SU-DHL-6 (cell line): ENCODE measurements around the gene DPT.

Source experiments
- H2AFZ ChIP-seq: fragments of 200-600 bp; sonication (generic); 2 replicates; pipeline ENCODE4 v1.6.1; 2014; ENCODE audit warnings: low read depth, mild to moderate bottlenecking, moderate library complexity, mixed read lengths, antibody characterized with exemption, low read length; ENCODE audit not compliant: severe bottlenecking
- H3F3A ChIP-seq: fragments of 200-600 bp; shearing (Covaris generic); 2 replicates; pipeline ENCODE4 v1.6.0; 2016; ENCODE audit warnings: antibody characterized with exemption, mild to moderate bottlenecking; ENCODE audit not compliant: insufficient read depth
- H3K27ac ChIP-seq: fragments of 200-600 bp; sonication (generic); 2 replicates; pipeline ENCODE4 v1.5.1; 2016; ENCODE audit warnings: low read depth, mild to moderate bottlenecking, low read length, moderate library complexity, mixed read lengths
- H3K27me3 ChIP-seq: fragments of 200-600 bp; sonication (generic), shearing (Covaris generic); 2 replicates; pipeline ENCODE4 v1.6.0; 2014; ENCODE audit warnings: mild to moderate bottlenecking, low read length
- H3K36me3 ChIP-seq: fragments of 200-600 bp; sonication (generic); 2 replicates; pipeline ENCODE4 v1.6.1; 2014; ENCODE audit warnings: mild to moderate bottlenecking, low read length, mixed read lengths
- H3K4me2 ChIP-seq: fragments of 300-600, 200-600 bp; shearing (Covaris generic), sonication (generic); 2 replicates; pipeline ENCODE4 v1.6.0; 2014; ENCODE audit warnings: low read length, low read depth, mild to moderate bottlenecking; ENCODE audit not compliant: poor library complexity, severe bottlenecking
- H3K4me3 ChIP-seq: fragments of 200-600 bp; sonication (generic); 2 replicates; pipeline ENCODE4 v1.5.1; 2014; ENCODE audit warnings: antibody characterized with exemption, low read length, mild to moderate bottlenecking, mixed read lengths; ENCODE audit not compliant: insufficient read depth, poor library complexity, severe bottlenecking
- H3K79me2 ChIP-seq: fragments of 200-600 bp; sonication (generic); 2 replicates; pipeline ENCODE4 v1.6.1; 2014; ENCODE audit warnings: mild to moderate bottlenecking, low read length, moderate library complexity; ENCODE audit not compliant: insufficient read depth
- H3K9ac ChIP-seq: fragments of 200-600 bp; sonication (generic); 2 replicates; pipeline ENCODE4 v1.7.0; 2014; ENCODE audit warnings: mild to moderate bottlenecking, low read length
- H3K9me2 ChIP-seq: fragments of 200-600 bp; sonication (generic); replicated peaks from 2 replicates; pipeline ENCODE4 v1.6.1; 2014; ENCODE audit warnings: low read length; ENCODE audit not compliant: insufficient read depth
- H3K9me3 ChIP-seq: fragments of 200-600 bp; sonication (generic); 2 replicates; pipeline ENCODE4 v1.6.1; 2014; ENCODE audit warnings: low read length, mixed read lengths; ENCODE audit not compliant: insufficient read depth
- H4K20me1 ChIP-seq: fragments of 200-600 bp; sonication (generic); 2 replicates; pipeline ENCODE4 v1.6.1; 2014; ENCODE audit warnings: low read depth, mild to moderate bottlenecking, antibody characterized with exemption, low read length, moderate library complexity, mixed read lengths
- EZH2phosphoT487 ChIP-seq: fragments of 200-600 bp; sonication (generic), shearing (Covaris generic); conservative IDR thresholded peaks from 2 replicates; pipeline ENCODE4 v1.6.1; 2018; ENCODE audit warnings: mild to moderate bottlenecking, antibody characterized with exemption, low read length, moderate library complexity, mixed read lengths
- TF ChIP-seq, protein P1 (sequence below): fragments of 200-600 bp; sonication (generic); IDR thresholded peaks from one replicate; pipeline ENCODE4 v1.5.1; 2017; ENCODE audit warnings: antibody characterized with exemption, mild to moderate bottlenecking, low read length, moderate library complexity; ENCODE audit not compliant: insufficient read depth, poor library complexity, severe bottlenecking

The DPT gene

DNA sequence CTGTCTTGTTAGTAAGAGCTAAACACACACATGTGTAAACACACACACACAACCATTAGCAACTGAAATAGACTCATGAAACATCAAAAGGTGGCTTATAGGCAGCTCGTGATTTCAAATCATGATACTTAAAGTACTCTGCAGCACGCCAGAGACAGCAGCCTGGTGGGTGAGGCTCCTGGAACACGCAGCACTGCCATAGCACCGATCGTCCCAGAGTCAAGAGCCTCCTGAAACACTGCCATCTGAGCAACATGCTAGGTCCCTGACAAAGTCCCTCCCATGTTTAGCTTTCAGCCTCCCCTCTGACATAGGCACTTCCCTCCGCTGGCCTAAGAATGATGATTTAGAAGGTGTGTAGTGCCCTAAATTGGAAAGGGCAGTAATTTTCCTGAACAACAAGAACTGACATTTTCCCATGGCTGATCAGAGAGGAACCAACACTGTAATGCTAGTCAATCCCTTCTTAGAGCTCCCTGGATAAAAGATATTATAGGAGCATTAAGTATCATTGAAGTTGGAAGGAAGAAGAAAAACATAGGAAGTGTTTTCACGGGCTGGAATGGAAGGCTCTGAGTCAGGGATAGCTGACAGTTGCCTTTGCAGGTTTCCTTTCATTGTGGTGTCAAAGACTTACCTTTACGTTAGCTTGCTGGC is 14.1 kb upstream of the DPT start:
- Histone ChIP-seq H3K4me2 (no peak overlapping the region), H3K4me3 (no peak overlapping the region), H4K20me1 (no peaks in the 10 kb centered on the region), H2AFZ (no peak overlapping the region), H3F3A (no peaks in the 10 kb centered on the region), H3K9me3 (no peaks in the 10 kb centered on the region), H3K9me2 (no peaks in the 10 kb centered on the region), H3K27ac (no peak overlapping the region), H3K9ac (no peak overlapping the region), H3K36me3 (no peaks in the 10 kb centered on the region), H3K79me2 (no peaks in the 10 kb centered on the region), H3K27me3 (no peaks in the 10 kb centered on the region)
- no peak for TF ChIP-seq EZH2phosphoT487
- TF ChIP-seq, protein P1, sequence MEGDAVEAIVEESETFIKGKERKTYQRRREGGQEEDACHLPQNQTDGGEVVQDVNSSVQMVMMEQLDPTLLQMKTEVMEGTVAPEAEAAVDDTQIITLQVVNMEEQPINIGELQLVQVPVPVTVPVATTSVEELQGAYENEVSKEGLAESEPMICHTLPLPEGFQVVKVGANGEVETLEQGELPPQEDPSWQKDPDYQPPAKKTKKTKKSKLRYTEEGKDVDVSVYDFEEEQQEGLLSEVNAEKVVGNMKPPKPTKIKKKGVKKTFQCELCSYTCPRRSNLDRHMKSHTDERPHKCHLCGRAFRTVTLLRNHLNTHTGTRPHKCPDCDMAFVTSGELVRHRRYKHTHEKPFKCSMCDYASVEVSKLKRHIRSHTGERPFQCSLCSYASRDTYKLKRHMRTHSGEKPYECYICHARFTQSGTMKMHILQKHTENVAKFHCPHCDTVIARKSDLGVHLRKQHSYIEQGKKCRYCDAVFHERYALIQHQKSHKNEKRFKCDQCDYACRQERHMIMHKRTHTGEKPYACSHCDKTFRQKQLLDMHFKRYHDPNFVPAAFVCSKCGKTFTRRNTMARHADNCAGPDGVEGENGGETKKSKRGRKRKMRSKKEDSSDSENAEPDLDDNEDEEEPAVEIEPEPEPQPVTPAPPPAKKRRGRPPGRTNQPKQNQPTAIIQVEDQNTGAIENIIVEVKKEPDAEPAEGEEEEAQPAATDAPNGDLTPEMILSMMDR = no peak

DNA sequence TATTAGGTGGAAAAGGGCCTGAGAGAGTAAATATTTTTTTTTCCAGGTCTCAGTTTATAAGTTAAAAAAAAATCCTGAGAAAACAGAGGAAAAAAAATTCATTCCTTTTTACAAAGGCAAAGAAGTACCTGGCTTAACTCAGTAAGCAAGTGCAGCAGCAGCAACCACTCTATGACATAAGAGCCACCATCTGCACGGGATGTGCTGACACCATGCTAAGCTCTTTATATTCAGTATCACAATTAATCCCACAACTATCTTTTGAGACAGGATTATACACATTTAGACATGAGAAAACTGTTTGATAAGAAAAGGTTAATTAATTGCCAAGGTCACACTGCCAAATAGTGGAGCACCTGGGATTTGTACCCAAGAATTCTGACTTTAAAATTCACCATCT is 13.4 kb upstream of the DPT start:
- H3K27me3 ChIP-seq = no peaks in the 10 kb centered on the region
- no peak overlapping the region for H3K4me2 ChIP-seq
- no peaks in the 10 kb centered on the region for H3F3A ChIP-seq
- H3K79me2 ChIP-seq = no peaks in the 10 kb centered on the region
- no peaks in the 10 kb centered on the region for H3K9me2 ChIP-seq
- no peaks in the 10 kb centered on the region for H3K9me3 ChIP-seq
- no peak for TF ChIP-seq EZH2phosphoT487
- no peak overlapping the region for H3K27ac ChIP-seq
- H4K20me1 ChIP-seq = no peaks in the 10 kb centered on the region
- no peak overlapping the region for H2AFZ ChIP-seq
- no peak overlapping the region for H3K9ac ChIP-seq
- no peaks in the 10 kb centered on the region for H3K36me3 ChIP-seq
- no peak overlapping the region for H3K4me3 ChIP-seq

DNA sequence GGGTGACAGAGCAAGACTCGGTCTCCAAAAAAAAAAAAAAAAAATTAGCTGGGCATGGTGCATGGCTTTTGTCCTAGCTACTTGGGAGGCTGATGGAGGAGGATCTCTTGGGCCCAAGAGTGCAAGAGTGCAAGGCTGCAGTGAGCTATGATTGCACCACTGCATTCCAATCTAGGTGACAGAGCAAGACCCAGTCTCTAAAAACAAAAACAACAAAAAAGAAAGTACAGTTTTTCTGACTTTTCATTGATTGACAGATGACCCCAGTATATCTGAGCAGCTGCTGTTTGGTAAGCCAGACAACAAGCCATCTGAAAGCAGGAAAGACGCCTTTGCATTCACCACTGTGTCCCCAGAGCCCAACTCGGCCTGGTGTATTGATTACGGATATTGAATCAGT is 10.9 kb upstream of the DPT start:
- H3K27ac ChIP-seq = no peak overlapping the region
- no peaks in the 10 kb centered on the region for H3K27me3 ChIP-seq
- no peaks in the 10 kb centered on the region for H4K20me1 ChIP-seq
- no peaks in the 10 kb centered on the region for H3K79me2 ChIP-seq
- no peaks in the 10 kb centered on the region for H3K9me3 ChIP-seq
- H3K4me2 ChIP-seq = no peak overlapping the region
- H3K36me3 ChIP-seq = no peaks in the 10 kb centered on the region
- H3K4me3 ChIP-seq = no peak overlapping the region
- no peaks in the 10 kb centered on the region for H3F3A ChIP-seq
- TF ChIP-seq, protein P1 = no peak
- TF ChIP-seq EZH2phosphoT487 = no peak
- no peaks in the 10 kb centered on the region for H3K9me2 ChIP-seq
- H2AFZ ChIP-seq = no peak overlapping the region
- H3K9ac ChIP-seq = no peak overlapping the region

DNA sequence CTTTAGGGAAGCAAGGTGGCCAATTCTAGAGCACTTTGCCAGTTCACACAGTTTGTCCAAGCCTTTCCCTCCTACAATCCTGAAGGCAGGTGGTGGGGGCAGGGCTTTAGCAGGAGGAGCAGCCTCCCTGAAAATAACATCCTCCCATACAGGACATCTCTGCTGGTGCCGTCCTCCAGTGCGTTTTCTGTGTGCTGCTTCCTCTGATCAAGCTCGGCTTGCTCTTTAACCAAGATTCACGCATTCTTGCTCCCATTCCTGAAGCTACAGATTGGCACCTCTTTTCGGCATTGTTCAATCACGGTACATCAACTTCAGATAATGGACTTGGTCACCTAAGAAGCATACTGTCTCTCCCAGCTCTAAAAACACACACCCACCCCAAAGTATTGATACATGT is 7.5 kb upstream of the DPT start:
- Histone ChIP-seq H3K4me3 (no peak overlapping the region), H3K4me2 (no peak overlapping the region), H3K9me2 (no peaks in the 10 kb centered on the region), H3K36me3 (no peaks in the 10 kb centered on the region), H3K9me3 (no peaks in the 10 kb centered on the region), H2AFZ (no peak overlapping the region), H3K9ac (no peak overlapping the region), H3K79me2 (no peaks in the 10 kb centered on the region), H4K20me1 (no peaks in the 10 kb centered on the region), H3K27me3 (no peaks in the 10 kb centered on the region), H3K27ac (no peak overlapping the region), H3F3A (no peaks in the 10 kb centered on the region)
- TF ChIP-seq, protein P1 = no peak
- no peak for TF ChIP-seq EZH2phosphoT487
